Measurements from ENCODE around the gene NHLRC2.

DNA sequence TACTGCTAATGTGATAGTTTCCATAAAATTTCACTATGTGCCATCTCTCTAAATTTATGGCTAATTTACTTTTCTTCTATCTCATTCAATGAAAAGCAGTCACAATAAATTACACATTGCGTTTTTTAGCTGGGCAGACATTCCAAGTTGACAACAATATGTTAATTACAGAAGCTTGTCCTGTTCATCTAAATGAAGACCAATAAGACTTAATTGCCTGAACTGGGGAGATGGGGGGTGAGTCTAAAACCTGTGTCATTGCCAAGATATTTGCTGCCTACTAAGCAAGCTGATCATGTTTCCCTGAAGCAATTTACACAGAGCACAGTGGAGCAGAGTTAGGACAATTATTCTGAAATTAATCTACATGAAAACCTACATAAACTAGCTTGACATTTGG is 99.9 kb downstream of the NHLRC2 start:
- TF ChIP-seq NR2C1 (IDR thresholded peaks at IDR 0.05) (no peak), POLR2A (IDR thresholded peaks at IDR 0.05; ENCODE audit: low read depth, low read length) (no peak), CREB1 (IDR thresholded peaks at IDR 0.05; ENCODE audit: low read depth) (no peak), JUND (IDR thresholded peaks at IDR 0.05; ENCODE audit: low read depth, low read length) (no peak), SP1 (IDR thresholded peaks at IDR 0.05; ENCODE audit: low read depth, low read length) (no peak), CTCF (IDR thresholded peaks at IDR 0.05 in 2 of 3, conservative IDR thresholded peaks at IDR 0.05 in 1 of 3; ENCODE audit: control insufficient read depth in 2 of 3, extremely low read depth in 1 of 3, insufficient read depth in 1 of 3, low read depth in 3 of 3, low read length in 3 of 3) (no peak)
